Kidney (tissue), 14 donors: Measurements from ENCODE around the gene CCDC12. TPM values are rescaled to one million over a fixed set of nuclear protein-coding genes. Genes with fewer than 3 reads are reported as not detected.
A peak's percentile ranks its signal among the peaks of the same experiment; 100 is the strongest.

Experiments
- DNase-seq, 5 donors: peaks; one replicate each; pipeline ENCODE4 v3.0.0-alpha.2; 2013 to 2020
- FAIRE-seq: peaks from 2 replicates; lab custom pipeline; 2012; peaks lifted over from hg19 to GRCh38; lab: Jason Lieb, UNC
- H3K27ac ChIP-seq, 2 donors: one replicate each; pipeline ENCODE4 v1.7.0; 2013; ENCODE audit warnings: low read depth in 2 of 2, low read length in 2 of 2, inconsistent platforms in 1 of 2
- H3K27me3 ChIP-seq: one replicate; pipeline ENCODE4 v1.7.1; 2013; ENCODE audit warnings: low read length, inconsistent platforms; ENCODE audit not compliant: control insufficient read depth, insufficient read depth
- H3K36me3 ChIP-seq, 3 donors: one replicate each; pipeline versions ENCODE4 v1.7.0 to v1.7.1; 2013; ENCODE audit warnings: low read length in 3 of 3, control low read depth in 1 of 3, inconsistent platforms in 1 of 3; ENCODE audit not compliant: insufficient read depth in 3 of 3, control insufficient read depth in 2 of 3
- H3K4me1 ChIP-seq, 3 donors: one replicate each; pipeline versions ENCODE4 v1.7.0 to v1.7.1; 2013; ENCODE audit warnings: low read length in 3 of 3, inconsistent platforms in 1 of 3, low read depth in 1 of 3; ENCODE audit not compliant: control insufficient read depth in 2 of 3, insufficient read depth in 2 of 3
- H3K4me3 ChIP-seq, 3 donors: one replicate each; pipeline versions ENCODE4 v1.7.0 to v1.8.1; 2013; ENCODE audit warnings: low read length in 3 of 3, control low read depth in 1 of 3, inconsistent platforms in 1 of 3
- H3K9ac ChIP-seq, 3 donors: one replicate each; pipeline versions ENCODE4 v1.7.0 to v1.7.1; 2013; ENCODE audit warnings: low read length in 3 of 3, control low read depth in 1 of 3, inconsistent platforms in 1 of 3
- H3K9me3 ChIP-seq, 3 donors: one replicate each; pipeline versions ENCODE4 v1.7.0 to v1.7.1; 2013; ENCODE audit warnings: low read length in 3 of 3, control low read depth in 1 of 3, inconsistent platforms in 1 of 3; ENCODE audit not compliant: control insufficient read depth in 2 of 3, insufficient read depth in 1 of 3
- intact Hi-C: fragments of 100-400 bp; cut with DNase I; formaldehyde crosslinking; loops from one replicate; pipeline ENCODE4 v1.11.1; 2022
- polyA plus RNA-seq: library from polyadenylated mRNA; stranded (reverse); fragments of 350-450 nt; fragmentation: Illumina TruSeq; extraction: RNeasy Lipid Tissue Mini Kit (QIAGEN cat#74804); gene quantifications from one replicate; pipeline ENCODE4 v1.2.3, GENCODE V29; 2014; ENCODE audit warnings: low read depth, low replicate concordance; ENCODE audit not compliant: insufficient read depth
- total RNA-seq: library from RNA; stranded (reverse); fragmentation: NEBNext Ultra II Directional; extraction: Animal tissue kit (Norgen Biotek cat#: 25700); gene quantifications from one replicate; pipeline ENCODE4 v1.2.1, GENCODE V29; 2021
- TF ChIP-seq, protein P1 (sequence below): IDR thresholded peaks from 3 replicates; pipeline ENCODE4 v1.5.1; 2012; ENCODE audit warnings: mild to moderate bottlenecking, moderate library complexity, borderline replicate concordance; ENCODE audit not compliant: insufficient read depth; ENCODE audit errors: extremely low read depth
- donor health status: control.
- donor health status: control.
- donor health status: control.
- donor health status: control.
- donor health status: control.
- donor health status: DM: yes; HTN: yes; CAD: no.
- donor health status: Normal renal cell carcinoma (clear cell type).

CCDC12 gene
- total and polyA plus RNA-seq, 2 donors from 2014 or later, result 59.7 to 85.6 TPM

DNA sequence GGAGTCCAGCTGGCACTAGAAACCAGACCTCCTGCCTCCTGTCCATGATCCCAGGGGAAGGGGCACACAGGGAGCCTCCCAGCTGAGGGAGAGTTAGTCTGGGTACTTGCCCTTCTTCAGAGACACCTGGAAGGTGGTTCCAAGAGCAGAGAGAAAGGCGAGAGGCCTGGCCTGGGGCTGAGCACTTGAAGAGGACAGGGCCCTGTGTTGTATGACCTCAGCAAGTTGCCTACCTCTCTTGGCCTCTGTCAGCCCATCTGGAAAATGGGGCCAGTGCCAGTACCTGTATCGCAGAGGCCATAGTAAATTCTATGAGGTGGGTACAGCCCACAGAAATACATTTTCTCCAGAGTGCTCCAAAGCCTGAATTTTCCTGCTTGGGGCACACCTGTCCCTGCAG is 79.5 kb downstream of the CCDC12 start:
- Histone ChIP-seq H3K4me3 (no peak overlapping the region), H3K27me3 (no peaks in the 10 kb centered on the region), H3K27ac (no peak overlapping the region), H3K9me3 (no peaks in the 10 kb centered on the region), H3K36me3 (peaks cover 0 to 37% (median 6%) of the 10 kb centered on the region in 3 donors), H3K9ac (no peak overlapping the region), H3K4me1 (peaks cover 0 to 28% (median 16%) of the 10 kb centered on the region in 3 donors)
- no peak for FAIRE-seq
- TF ChIP-seq, protein P1, sequence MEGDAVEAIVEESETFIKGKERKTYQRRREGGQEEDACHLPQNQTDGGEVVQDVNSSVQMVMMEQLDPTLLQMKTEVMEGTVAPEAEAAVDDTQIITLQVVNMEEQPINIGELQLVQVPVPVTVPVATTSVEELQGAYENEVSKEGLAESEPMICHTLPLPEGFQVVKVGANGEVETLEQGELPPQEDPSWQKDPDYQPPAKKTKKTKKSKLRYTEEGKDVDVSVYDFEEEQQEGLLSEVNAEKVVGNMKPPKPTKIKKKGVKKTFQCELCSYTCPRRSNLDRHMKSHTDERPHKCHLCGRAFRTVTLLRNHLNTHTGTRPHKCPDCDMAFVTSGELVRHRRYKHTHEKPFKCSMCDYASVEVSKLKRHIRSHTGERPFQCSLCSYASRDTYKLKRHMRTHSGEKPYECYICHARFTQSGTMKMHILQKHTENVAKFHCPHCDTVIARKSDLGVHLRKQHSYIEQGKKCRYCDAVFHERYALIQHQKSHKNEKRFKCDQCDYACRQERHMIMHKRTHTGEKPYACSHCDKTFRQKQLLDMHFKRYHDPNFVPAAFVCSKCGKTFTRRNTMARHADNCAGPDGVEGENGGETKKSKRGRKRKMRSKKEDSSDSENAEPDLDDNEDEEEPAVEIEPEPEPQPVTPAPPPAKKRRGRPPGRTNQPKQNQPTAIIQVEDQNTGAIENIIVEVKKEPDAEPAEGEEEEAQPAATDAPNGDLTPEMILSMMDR, result no peak
- intact Hi-C loops, result no loop called here
- peak in 1 of 5 donors; percentile 54 for DNase-seq

DNA sequence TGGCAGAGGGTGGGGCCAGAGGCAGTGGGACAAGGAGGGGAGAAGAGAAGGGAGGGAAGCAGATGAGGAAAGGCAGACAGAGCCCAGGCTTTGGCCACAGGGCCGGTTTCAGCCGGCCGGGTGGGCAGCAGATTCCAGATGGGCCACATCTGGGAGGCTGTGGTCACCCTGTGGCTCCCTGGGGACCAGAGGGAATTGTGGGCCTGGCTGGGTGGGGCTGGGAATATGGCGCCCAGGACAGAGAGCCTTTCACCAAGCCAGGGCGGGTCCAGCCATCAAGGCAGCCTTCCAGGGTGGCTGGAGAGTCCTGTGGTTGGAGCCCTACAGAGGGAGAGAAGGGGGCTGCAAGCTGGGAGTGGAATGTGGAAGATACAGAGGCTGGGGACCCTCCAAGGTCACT is 80.2 kb downstream of the CCDC12 start:
- Histone ChIP-seq H3K4me1 (peaks cover 2 to 34% (median 23%) of the 10 kb centered on the region in 3 donors), H3K9ac (no peak overlapping the region), H3K27ac (no peak overlapping the region), H3K27me3 (no peaks in the 10 kb centered on the region), H3K36me3 (peaks cover 0 to 35% (median 6%) of the 10 kb centered on the region in 3 donors), H3K9me3 (no peaks in the 10 kb centered on the region), H3K4me3 (no peak overlapping the region)
- DNase-seq, result peak in 1 of 5 donors; percentile 80
- FAIRE-seq, result no peak
- TF ChIP-seq, protein P1, result no peak
- intact Hi-C loops, result no loop called here

GRCh38 chr3:46895761-46896160 is 80.8 kb downstream of the CCDC12 start:
- H3K36me3 ChIP-seq, result peaks cover 0 to 32% (median 6%) of the 10 kb centered on the region in 3 donors
- H3K27me3 ChIP-seq, result no peaks in the 10 kb centered on the region
- H3K27ac ChIP-seq, result peak overlapping the region in 1 of 2 donors; percentile 14
- DNase-seq (peak in 1 of 5 donors; percentile 56), FAIRE-seq (no peak)
- peaks cover 3 to 40% (median 29%) of the 10 kb centered on the region in 3 donors for H3K4me1 ChIP-seq
- H3K4me3 ChIP-seq, result no peak overlapping the region
- TF ChIP-seq, protein P1, result no peak
- intact Hi-C loops, result no loop called here
- no peaks in the 10 kb centered on the region for H3K9me3 ChIP-seq
- no peak overlapping the region for H3K9ac ChIP-seq
